Activated CD4-positive, alpha-beta T cell treated with anti-CD3 and anti-CD28 coated beads for 36 hours (primary cell): ENCODE measurements around the gene STK32C. TPM values are rescaled to one million over a fixed set of nuclear protein-coding genes. Genes with fewer than 3 reads are reported as not detected.
"Not testable (repeated sequence)": the region's sequence is repeated elsewhere in the genome, so short reads cannot be mapped to it uniquely, and the experiment has no call there.

Source experiments
- ATAC-seq: fragments of 200-7000 bp; cut with Tn5 transposase; one replicate; pipeline ENCODE4 v1.10.0; 2021; ENCODE audit warnings: mild to moderate bottlenecking, moderate library complexity
- CTCF ChIA-PET: fragments of 350-600 bp; sonication (Branson Sonifier 250); formaldehyde crosslinking; loops from one replicate; lab custom pipeline; 2021; ENCODE audit warnings: antibody characterized with exemption; lab: Charles Lee
- POLR2A ChIA-PET: fragments of 350-600 bp; sonication (Branson Sonifier 250); formaldehyde crosslinking; loops from one replicate; lab custom pipeline; 2021; ENCODE audit warnings: antibody characterized with exemption, inconsistent platforms; lab: Charles Lee
- DNase-seq: peaks from one replicate; pipeline ENCODE4 v3.0.0-alpha.2; 2020
- H3K27ac Mint-ChIP-seq: one replicate; pipeline ENCODE4 v1.8.0; 2021; ENCODE audit warnings: mixed read lengths
- H3K27me3 Mint-ChIP-seq: one replicate; pipeline ENCODE4 v1.8.0; 2021; ENCODE audit warnings: mixed read lengths
- H3K36me3 Mint-ChIP-seq: one replicate; pipeline ENCODE4 v1.8.0; 2021; ENCODE audit warnings: low read depth, mixed read lengths
- H3K4me1 Mint-ChIP-seq: one replicate; pipeline ENCODE4 v1.8.0; 2021; ENCODE audit warnings: mixed read lengths
- H3K4me3 Mint-ChIP-seq: one replicate; pipeline ENCODE4 v1.8.0; 2021; ENCODE audit warnings: mild to moderate bottlenecking, moderate library complexity, mixed read lengths
- H3K9me3 Mint-ChIP-seq: one replicate; pipeline ENCODE4 v1.8.0; 2021; ENCODE audit warnings: low read depth, mixed read lengths
- intact Hi-C, 2 experiments: fragments of 100-400 bp; cut with DNase I in 1 of 2; cut with micrococcal nuclease in 1 of 2; formaldehyde crosslinking; loops; one replicate each; pipeline versions ENCODE4 v1.14.2 to v1.15.1; 2022 to 2024; cut with DNase I, micrococcal nuclease
- total RNA-seq, 2 experiments: library from RNA; stranded (reverse); gene quantifications; one replicate each; pipeline ENCODE4 v1.2.3, GENCODE V29; 2021

The STK32C gene
- total RNA-seq, 2 experiments from 2014 or later = 15.8 to 19.9 TPM

DNA sequence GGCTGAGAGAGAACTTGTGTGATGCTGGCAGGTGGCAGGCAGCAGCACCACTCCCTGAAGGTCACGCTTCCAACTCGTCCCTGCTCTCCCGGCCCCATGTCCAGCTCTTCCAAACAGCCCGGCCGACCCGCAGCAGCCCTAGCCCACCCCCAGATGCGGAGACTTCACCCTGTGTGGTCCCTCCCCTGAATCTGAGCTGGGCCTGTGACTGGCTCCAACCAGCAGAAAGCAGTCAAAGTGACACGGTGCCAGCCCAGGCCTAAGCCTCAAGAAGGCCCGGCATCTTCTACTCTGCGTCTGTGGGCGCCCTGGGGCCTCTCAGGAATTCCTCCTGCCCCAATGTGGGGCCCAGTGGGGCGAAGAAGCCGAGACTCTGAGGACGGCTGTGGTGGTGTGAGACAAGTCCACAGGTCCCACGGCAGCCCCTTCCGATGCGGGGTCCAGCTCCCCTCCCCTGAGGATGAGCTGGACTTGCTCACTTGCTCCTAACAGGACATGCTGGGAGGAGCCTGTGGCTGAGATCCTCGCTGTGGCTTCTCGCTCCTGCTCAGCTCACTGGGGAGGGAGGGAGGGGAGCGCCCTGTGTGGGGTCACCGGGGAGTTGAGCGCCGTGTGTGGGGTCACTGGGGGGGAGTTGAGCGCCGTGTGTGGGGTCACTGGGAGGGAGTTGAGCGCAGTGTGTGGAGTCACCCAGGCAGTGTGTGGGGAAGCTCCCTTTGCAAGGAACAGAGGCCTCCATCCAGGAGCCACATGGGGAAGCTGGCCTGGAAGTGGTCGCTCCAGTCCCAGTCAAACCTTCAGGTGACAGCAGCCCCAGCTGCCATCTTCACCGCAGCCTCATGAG lies 9.5 kb downstream of the STK32C start:
- no peaks in the 10 kb centered on the region for H3K9me3 Mint-ChIP-seq
- DNase-seq = no peak
- no peaks in the 10 kb centered on the region for H3K36me3 Mint-ChIP-seq
- ATAC-seq = no peak
- H3K27ac Mint-ChIP-seq = no peak overlapping the region
- intact Hi-C loops = no loop called here
- ChIA-PET POLR2A (no interaction called here), CTCF (interaction anchor here (0.5 kb wide), 1 partner anchor 664 kb away, joined by 3 read pairs; no protein-coding TSS in a partner anchor)
- H3K27me3 Mint-ChIP-seq = no peaks in the 10 kb centered on the region
- no peak overlapping the region for H3K4me3 Mint-ChIP-seq
- no peaks in the 10 kb centered on the region for H3K4me1 Mint-ChIP-seq

DNA sequence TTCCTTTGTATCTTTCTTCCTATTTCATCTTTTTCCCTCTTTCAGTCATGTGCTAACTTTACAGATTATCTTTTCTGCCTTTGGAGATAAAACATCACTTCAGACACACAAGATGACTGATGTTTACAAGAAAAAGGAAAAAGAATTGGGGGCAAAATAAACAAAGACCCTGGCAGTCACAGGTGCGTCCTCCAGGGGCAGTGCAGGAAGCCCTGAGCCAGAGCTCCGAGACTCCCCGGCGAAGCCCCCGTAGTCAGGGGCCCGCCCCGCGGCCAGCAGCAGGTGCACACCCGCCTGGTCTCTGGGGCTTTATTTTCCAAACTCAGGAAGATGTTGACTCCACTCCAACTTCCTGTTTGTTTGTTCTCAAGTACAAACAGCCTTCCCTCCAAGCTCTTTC lies 10.2 kb downstream of the STK32C start:
- intact Hi-C loops = no loop called here
- H3K9me3 Mint-ChIP-seq = no peaks in the 10 kb centered on the region
- H3K36me3 Mint-ChIP-seq = no peaks in the 10 kb centered on the region
- no peak for ATAC-seq
- no peak overlapping the region for H3K4me3 Mint-ChIP-seq
- no peak overlapping the region for H3K27ac Mint-ChIP-seq
- H3K27me3 Mint-ChIP-seq = no peaks in the 10 kb centered on the region
- ChIA-PET CTCF (interaction anchor here (0.5 kb wide), 1 partner anchor 665 kb away, joined by 3 read pairs; no protein-coding TSS in a partner anchor), POLR2A (no interaction called here)
- DNase-seq = no peak
- H3K4me1 Mint-ChIP-seq = no peaks in the 10 kb centered on the region

DNA sequence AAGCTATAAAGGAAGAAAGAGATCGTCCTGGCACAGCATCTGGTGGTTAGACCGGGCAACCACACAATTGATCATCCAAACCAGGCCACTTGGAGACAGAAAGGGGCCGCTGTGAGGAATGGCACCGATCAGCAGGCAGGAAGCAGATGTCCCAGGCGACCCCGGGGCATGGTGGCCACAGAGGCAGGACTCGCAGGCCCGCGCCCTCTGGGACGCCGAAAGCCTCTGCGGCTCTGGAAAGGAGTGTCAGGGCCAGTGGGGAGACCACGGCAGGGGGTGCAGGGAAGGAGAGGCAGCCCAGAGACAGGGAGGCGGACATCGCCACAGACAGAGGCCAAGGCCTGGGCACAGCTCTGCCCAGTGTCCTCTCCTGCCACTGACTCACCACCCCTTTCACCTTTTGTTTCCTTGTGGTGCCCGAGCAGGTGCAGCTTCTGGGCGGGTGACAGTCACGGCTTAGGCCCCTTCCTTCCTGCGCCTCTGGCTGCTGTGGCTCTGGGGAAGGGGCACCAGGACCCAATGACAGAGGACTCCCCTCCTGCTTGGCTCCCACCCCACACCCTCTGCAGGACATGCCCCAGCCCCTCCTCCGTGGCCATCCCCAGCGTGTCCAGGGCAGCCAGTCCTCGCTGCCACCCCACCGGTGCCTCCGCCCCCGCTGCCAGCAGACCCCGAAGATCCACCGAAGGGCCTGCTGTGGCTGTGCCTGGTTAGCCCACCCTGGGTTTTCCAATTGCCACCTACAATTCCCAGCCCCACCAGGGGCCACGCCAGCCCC lies 10.9 kb downstream of the STK32C start:
- H3K9me3 Mint-ChIP-seq = no peaks in the 10 kb centered on the region
- ChIA-PET CTCF (no interaction called here), POLR2A (no interaction called here)
- DNase-seq (no peak), ATAC-seq (no peak)
- H3K4me1 Mint-ChIP-seq = no peaks in the 10 kb centered on the region
- no peaks in the 10 kb centered on the region for H3K27me3 Mint-ChIP-seq
- H3K36me3 Mint-ChIP-seq = no peaks in the 10 kb centered on the region
- H3K4me3 Mint-ChIP-seq = no peak overlapping the region
- H3K27ac Mint-ChIP-seq = no peak overlapping the region
- intact Hi-C loops = no loop called here

DNA sequence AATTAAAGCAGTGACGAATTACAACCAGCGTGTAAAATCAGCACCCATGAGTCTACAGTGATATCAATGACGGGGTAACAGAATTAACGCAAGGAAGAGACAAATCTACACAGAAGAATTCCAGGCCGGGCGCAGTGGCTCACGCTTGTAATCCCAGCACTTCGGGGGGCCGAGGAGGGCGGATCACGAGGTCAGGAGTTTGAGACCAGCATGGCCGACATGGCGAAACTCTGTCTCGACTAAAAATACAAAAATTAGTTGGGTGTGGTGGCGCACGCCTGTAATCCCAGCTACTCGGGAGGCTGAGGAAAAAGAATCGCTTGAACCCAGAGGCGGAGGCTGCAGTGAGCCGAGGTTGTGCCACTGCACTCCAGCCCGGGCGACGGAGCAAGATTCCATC lies 12.3 kb downstream of the STK32C start:
- H3K36me3 Mint-ChIP-seq, H3K4me1 Mint-ChIP-seq, H3K9me3 Mint-ChIP-seq, ATAC-seq, CTCF ChIA-PET, H3K4me3 Mint-ChIP-seq, DNase-seq, POLR2A ChIA-PET, H3K27ac Mint-ChIP-seq, H3K27me3 Mint-ChIP-seq, intact Hi-C loops: not testable (repeated sequence)

DNA sequence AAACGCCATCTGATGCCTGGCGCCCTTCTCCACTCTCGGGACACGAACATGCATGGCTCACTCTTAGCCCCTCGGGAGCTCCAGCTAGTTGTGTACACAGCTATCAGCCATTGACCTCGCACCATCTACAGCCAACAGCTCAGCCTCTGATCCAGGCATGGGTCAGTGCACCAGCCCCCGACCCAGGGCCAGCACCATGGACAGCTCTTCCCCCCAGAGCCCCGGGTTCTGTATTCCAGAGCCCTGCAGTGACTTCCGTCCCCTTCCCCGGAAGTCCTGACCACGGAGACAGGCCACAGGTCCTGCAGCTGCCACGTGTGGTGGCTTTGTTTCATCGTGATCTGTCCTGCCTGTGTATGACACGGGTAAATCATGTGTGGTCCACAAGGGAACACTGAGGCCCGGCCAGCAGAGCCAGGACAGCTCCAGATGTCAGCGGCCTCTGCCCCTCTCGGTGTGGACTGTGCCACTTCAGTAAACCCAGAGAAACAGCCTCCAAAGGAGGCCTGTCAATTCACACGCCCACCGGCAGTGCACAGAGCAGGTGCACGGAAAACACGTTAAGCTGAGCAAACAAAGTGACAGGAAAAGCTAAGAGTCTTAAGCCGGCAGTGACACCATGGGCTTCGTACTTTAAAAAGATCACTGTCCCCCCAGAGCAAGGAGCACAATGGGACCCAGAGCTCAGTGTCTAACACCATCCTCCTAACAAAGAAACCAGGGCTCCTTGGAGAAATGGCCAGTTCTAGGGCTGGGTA lies 13.0 kb downstream of the STK32C start:
- DNase-seq (no peak), ATAC-seq (no peak)
- Mint-ChIP-seq H3K4me1 (no peaks in the 10 kb centered on the region), H3K36me3 (no peaks in the 10 kb centered on the region), H3K27ac (no peak overlapping the region), H3K27me3 (no peaks in the 10 kb centered on the region), H3K4me3 (no peak overlapping the region), H3K9me3 (no peaks in the 10 kb centered on the region)
- intact Hi-C loops = no loop called here
- ChIA-PET POLR2A (no interaction called here), CTCF (no interaction called here)

DNA sequence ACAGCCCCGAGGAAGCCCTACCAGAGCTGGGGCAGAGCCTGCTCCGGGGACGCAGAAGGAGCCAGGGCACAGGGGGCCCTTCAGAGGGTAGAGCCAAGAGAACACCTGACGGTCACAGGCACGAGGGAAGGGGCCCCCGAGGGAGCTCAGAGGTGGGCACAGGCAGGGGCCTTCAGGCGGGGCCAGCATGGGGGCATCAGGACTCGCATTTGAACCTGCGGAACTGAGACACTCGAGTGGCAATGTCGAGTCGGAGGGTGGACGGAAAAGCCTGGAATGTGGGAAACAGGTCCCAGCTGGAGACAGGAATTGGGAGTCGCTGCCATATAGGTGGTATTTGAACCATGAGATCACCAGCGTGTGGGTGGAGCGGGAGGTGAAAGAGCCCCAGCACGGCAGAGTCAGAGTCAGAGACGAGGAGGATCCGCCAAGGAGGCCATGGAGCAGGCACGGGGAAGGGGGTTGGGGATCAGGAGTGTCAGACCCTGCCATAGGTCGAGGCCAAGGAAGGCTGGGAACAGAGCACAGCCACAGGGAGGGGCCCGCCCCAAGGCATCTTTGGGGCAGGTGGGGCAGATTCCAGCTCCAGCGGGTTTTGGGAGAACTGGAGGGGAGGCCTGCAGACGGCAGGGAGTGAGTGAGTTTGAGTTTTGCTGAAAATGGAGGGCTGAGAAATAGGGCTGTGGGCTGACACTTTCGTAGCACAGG lies 13.8 kb downstream of the STK32C start:
- Mint-ChIP-seq H3K4me3 (no peak overlapping the region), H3K27ac (no peak overlapping the region), H3K36me3 (no peaks in the 10 kb centered on the region), H3K27me3 (no peaks in the 10 kb centered on the region), H3K9me3 (no peaks in the 10 kb centered on the region), H3K4me1 (no peaks in the 10 kb centered on the region)
- DNase-seq (no peak), ATAC-seq (no peak)
- POLR2A ChIA-PET = no interaction called here
- intact Hi-C loops = no loop called here
- CTCF ChIA-PET = no interaction called here

DNA sequence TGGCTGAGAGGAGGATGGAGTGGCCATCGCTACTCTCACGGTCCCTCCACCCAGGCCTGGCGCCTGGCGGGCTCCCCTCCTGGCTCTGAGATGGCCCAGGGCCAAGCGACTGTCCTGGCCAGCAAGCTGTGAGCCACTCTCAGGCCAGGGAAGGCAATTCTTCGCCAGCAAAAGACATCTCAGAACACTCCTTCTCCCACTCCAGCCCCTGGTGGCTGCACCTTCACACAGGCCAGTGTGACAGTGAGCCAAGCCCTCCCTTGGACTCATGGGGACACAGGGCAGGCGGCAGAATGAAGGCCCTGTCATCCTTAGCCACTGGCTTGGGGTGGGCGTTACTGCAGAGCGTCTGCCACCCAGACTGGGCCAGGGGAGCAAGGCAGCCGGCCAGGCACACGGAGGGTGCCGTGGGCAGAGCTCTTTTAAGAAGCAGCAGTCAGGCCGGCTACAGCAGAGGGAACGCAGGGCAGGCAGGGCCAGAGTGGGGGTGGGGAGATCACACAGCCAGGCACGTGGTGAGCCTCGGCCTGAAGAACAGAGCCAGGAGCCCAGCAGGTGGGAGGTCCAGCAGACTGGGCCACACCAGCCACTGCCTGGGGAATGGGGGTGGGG lies 14.4 kb downstream of the STK32C start:
- ChIA-PET POLR2A (no interaction called here), CTCF (no interaction called here)
- intact Hi-C loops = no loop called here
- no peak overlapping the region for H3K27ac Mint-ChIP-seq
- H3K27me3 Mint-ChIP-seq = no peaks in the 10 kb centered on the region
- H3K4me1 Mint-ChIP-seq = no peaks in the 10 kb centered on the region
- DNase-seq (no peak), ATAC-seq (no peak)
- H3K36me3 Mint-ChIP-seq = no peaks in the 10 kb centered on the region
- no peak overlapping the region for H3K4me3 Mint-ChIP-seq
- no peaks in the 10 kb centered on the region for H3K9me3 Mint-ChIP-seq

DNA sequence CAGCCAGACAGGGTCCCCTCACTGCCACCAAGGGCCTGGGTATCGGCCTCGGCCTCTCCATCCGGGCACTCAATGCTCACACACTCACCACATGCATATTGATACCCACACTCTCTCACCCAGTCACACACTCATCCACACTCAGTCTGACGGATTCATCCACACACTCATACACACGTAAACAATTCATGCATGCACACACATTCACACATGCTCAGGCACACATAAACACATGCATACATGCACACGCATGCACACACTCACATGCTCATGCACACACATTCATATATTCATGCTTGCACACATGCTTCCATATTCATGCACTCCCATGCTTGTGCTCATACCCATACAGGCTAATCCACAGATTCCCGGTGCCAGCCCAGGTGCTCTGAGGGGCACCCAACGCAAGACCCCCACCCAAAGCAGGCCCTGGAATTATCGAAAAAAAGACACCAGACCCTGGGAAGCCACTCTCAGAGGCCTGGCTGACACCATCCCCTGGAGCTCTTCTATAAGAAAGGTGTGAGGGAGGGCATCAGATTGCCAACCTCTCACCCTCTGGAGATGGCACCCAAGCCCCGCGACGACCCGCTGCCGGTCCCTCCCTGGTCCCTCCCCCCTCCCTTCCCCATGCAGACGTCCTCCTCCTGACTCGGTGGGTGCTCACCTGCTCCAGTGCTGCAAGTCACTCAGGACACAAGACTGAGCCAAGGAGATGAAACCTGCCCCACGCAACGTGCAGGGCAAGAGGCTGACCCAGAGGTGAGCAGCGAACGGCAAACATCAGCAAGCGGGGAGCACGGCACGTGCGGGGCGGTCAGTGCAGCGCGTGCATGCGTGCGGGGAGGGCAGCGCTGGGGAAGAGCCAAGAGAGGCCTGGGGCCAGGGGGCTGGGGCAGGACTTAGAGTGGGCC lies 15.2 kb downstream of the STK32C start:
- Mint-ChIP-seq H3K4me1 (no peaks in the 10 kb centered on the region), H3K36me3 (no peaks in the 10 kb centered on the region), H3K27me3 (no peaks in the 10 kb centered on the region), H3K4me3 (no peak overlapping the region), H3K27ac (no peak overlapping the region), H3K9me3 (no peaks in the 10 kb centered on the region)
- DNase-seq (no peak), ATAC-seq (no peak)
- ChIA-PET CTCF (no interaction called here), POLR2A (no interaction called here)
- intact Hi-C loops = no loop called here

DNA sequence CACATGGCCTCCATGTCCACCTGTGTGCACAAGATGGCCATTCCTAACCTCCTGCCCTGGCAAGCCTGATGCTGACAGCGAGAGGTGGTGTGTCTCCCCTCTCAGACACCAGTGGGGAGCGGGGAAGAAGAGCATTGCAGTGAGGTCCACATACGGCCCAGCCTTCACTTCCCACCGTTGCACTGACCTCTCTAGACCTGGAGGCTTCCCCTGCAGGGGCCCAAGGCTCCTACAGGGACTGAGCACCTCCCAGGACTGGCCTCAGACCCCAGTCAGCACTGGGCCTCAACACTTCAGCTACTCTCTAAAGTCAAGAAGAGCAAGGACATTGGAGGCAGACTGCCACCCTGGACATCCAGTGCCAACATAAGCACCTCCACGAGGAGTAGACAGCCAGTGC lies 15.9 kb downstream of the STK32C start:
- ChIA-PET POLR2A (no interaction called here), CTCF (no interaction called here)
- no peak overlapping the region for H3K27ac Mint-ChIP-seq
- H3K36me3 Mint-ChIP-seq = no peaks in the 10 kb centered on the region
- intact Hi-C loops = no loop called here
- H3K9me3 Mint-ChIP-seq = no peaks in the 10 kb centered on the region
- H3K4me1 Mint-ChIP-seq = no peaks in the 10 kb centered on the region
- DNase-seq = no peak
- no peaks in the 10 kb centered on the region for H3K27me3 Mint-ChIP-seq
- no peak overlapping the region for H3K4me3 Mint-ChIP-seq
- no peak for ATAC-seq

DNA sequence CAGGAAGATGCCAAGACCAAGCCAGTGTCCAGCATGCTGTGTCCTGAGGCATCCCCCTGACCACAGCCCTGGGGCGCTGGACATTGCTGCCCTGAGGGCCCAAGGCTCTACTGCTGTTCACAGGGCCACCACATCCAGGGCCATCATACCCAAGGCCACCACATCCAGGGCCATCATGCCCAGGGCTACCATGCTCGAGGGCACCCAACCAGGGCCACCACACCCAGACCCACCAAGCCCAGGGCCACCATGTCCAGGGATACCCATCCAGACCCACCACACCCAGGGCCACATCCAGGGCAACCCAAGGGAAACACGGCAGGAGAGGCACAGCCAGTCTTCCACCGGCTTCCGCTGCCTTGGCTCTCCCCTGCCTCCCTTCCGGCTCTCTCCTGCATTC lies 17.1 kb downstream of the STK32C start:
- POLR2A ChIA-PET = no interaction called here
- intact Hi-C loops = no loop called here
- Mint-ChIP-seq H3K27ac (no peak overlapping the region), H3K4me1 (no peaks in the 10 kb centered on the region), H3K27me3 (no peaks in the 10 kb centered on the region), H3K4me3 (no peak overlapping the region), H3K9me3 (no peaks in the 10 kb centered on the region), H3K36me3 (no peaks in the 10 kb centered on the region)
- no peak for DNase-seq
- no peak for ATAC-seq
- CTCF ChIA-PET = no interaction called here
